Stimulated activated CD4-positive, alpha-beta T cell treated with anti-CD3 and anti-CD28 coated beads, Interleukin-1b, Interleukin-23, amount 100 ng/mL, for 4 hours (primary cell): ENCODE measurements around the gene CGB1.
A peak's percentile ranks its signal among the peaks of the same experiment; 100 is the strongest.

Source experiments
- DNase-seq, 2 donors: peaks; one replicate each; pipeline ENCODE4 v3.0.0-alpha.2; 2020; ENCODE audit warnings: low read depth in 2 of 2

CGB1 gene

GRCh38 chr19:48994035-48994386 lies 42.7 kb downstream of the CGB1 start:
- no peak for DNase-seq

DNA sequence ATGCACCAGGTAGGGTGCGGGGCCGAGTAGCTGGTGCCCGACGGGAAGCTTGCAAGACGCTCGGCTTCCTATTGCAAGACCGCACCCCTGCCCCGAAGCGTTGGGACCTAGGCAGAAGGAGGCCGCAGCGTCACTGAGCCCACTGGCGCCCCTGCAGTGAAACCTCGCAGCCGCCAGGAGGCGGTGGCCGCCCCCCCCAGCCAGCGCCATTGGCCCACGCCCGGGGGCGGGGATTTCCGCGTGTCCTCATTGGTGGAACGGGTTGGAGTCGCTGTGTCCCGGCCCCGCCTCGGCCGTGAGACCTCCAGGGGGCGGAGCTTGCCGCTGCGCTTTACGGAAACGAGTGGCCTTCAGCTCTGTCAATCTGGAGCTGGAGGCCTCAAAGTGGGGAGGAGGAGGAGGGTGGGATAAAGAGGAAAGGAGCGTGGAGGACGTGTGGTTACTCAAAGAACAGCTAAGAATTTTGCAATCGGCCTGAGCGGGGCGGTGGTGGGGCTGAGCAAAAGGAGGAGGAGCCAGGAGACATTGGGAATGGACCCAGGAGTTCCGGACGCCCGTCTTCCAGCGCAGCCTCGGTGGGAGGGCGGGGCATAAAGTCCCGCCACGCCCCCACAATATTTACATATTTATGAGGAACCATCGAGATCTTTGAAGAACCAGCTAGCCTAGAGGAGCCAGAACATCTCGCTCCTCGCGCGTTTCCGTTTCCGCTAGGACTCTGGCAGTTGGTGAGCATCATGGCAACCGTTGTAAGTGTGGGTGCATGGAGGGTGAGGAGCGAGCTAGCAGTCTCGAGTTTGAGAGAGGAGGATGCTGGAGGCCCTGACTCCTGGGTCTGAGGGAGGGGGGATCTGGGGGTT lies 43.3 kb downstream of the CGB1 start, which contains the start of the genes GYS1 and RUVBL2:
TSS of gene GYS1 (minus strand) at position 135 of the 860 bp plus-strand sequence. CDS start 197 bp downstream, outside the sequence.
TSS of gene RUVBL2 (plus strand) at position 713 of the 860 bp plus-strand sequence. CDS start at position 738, 25 bp downstream.
- peak; percentile 98 to 99 for DNase-seq

- DNase-seq, result no peak
Measured at GRCh38 chr19:48992581-48993174, 44.0 kb downstream of the CGB1 start.

- no peak for DNase-seq
Measured at GRCh38 chr19:48991873-48992580, 44.7 kb downstream of the CGB1 start.

- no peak for DNase-seq
Measured at GRCh38 chr19:48991011-48991609, 45.6 kb downstream of the CGB1 start.

GRCh38 chr19:48990400-48990799 lies 46.3 kb downstream of the CGB1 start:
- DNase-seq, result no peak

DNA sequence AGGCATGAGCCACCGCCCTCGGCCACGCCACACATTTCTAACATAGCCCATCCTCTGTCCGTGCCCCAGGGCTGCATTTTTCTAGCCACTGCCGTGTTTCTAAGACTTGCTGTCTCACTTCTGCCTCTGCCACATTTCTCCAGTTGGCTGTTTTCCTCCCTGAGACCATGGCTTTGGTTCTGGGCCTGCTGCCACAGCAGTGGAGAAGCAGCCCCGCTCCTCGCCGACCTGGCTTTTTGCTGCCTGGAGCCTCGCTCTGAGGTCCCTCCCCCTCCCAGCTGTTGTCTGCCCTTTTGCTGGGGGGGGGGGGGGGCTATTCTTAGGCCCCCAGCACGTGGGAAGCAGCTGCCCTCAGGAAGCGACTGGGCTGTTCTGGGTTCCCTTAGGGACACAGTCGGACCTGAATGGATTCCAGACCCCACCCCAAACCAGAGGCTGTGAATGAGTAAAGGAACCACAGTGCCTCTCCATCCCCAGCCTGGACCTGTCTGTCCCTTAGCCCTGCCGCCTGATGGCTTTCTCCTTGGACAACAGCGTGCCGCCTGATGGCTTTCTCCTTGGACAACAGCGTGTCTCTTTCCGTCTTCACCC lies 46.9 kb downstream of the CGB1 start:
- DNase-seq, result no peak

DNA sequence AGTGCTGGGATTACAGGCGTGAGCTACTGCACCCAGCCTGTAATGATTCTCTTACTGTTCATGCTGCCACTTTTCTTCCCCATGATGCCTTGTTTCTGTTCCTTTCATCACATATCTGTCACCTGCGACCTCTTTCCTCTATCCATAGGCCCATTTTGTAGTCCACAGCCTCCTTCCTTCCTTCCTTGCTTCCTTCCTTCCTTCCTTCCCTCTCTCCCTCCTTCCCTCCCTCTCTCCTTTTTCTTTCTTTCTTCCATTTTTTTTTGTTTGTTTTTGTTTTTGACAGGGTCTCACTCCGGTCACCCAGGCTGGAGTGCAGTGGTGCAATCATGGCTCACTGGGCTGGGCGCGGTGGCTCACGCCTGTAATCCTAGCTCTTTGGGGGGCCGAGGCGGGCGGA lies 47.8 kb downstream of the CGB1 start:
- no peak for DNase-seq

DNA sequence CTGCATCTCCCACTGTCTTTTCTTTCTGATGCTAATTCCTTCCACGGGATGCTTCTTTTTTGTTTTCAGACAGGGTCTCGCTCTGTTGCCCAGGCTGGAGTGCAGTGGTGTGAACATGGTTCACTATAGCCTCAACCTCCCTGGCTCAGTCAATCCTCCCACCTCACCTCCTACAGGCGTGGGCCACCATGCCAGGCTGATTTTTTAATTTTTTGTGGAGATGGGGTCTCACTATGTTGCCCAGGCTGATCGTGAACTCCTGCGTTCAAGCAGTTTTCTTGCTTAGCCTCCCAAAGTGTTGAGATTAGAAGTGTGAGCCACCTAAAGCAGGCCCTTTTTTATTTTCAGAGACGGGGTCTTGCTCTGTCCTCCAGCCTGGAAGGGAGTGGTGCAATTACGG lies 48.4 kb downstream of the CGB1 start:
- no peak for DNase-seq

- no peak for DNase-seq
Measured at GRCh38 chr19:48987323-48987722, 49.4 kb downstream of the CGB1 start.

DNA sequence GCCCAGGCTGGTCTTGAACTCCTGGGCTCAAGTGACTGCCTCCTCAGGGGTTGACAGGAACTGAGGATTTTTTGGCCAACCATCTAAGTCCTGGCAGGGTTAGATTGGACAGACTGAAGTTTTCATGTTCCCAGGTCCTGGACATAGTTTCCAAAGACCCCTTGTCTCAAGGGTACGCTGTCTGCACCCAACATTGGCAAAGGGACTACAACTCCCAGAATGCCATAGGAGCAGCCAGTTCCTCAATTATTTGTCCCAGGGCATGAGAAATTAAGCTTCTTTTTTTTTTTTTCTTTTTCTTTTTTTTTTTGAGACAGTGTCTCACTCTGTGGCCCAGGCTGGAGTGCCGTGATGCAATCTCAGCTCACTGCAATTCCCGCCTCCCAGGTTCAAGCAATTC lies 50.5 kb downstream of the CGB1 start:
- DNase-seq, result no peak

DNA sequence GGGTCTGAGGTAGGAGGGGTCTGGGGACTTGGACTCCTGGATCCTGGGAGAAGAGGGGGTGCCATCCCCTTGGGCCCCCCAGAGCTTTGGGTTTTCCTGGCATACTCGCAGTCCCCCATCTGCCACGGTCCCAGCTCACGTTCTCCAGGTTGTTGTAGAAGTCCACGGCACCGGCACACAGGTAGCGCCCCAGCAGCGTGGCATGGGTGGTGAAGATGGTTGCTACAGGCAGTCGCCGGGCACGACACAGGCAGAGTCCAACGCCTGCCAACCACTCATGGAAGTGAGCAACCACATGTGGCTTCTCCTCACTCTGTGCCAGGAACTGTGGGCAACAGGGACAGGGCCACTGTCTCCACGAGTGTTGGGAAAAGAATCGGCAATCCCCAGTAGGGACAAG lies 51.0 kb downstream of the CGB1 start:
- no peak for DNase-seq
